HEK293 (cell line): ENCODE data around the gene LDLRAD4.

Source experiments
- CTCF ChIA-PET: fragments of 350-600 bp; formaldehyde crosslinking; extraction: SDS; loops from one replicate; lab custom pipeline; 2021; ENCODE audit warnings: antibody characterized with exemption; lab: Yijun Ruan, JAX
- POLR2A ChIA-PET: fragments of 300-600 bp; formaldehyde crosslinking; extraction: SDS; loops from one replicate; lab custom pipeline; 2020; ENCODE audit warnings: antibody characterized with exemption, inconsistent platforms; lab: Yijun Ruan, JAX
- H3K27ac ChIP-seq: fragments of 200-500 bp; sonication (Bioruptor generic); 2 replicates; pipeline ENCODE4 v1.5.1; 2014; ENCODE audit warnings: low read depth, low read length, control low read depth, inconsistent platforms; ENCODE audit errors: extremely low read depth
- H3K36me3 ChIP-seq, 2 experiments: fragments of 200-500 bp in 1 of 2; sonication (Bioruptor generic) in 1 of 2; 1 replicate in 1 of 2; 2 replicates in 1 of 2; pipeline ENCODE4 v1.5.1; 2014 to 2017; ENCODE audit warnings: inconsistent platforms in 2 of 2, low read length in 2 of 2; ENCODE audit not compliant: control insufficient read depth in 2 of 2, insufficient read depth in 1 of 2
- H3K4me1 ChIP-seq: fragments of 200-500 bp; sonication (Bioruptor generic); 2 replicates; pipeline ENCODE4 v1.5.1; 2014; ENCODE audit warnings: mild to moderate bottlenecking, low read length, inconsistent platforms; ENCODE audit not compliant: control insufficient read depth, insufficient read depth
- H3K4me3 ChIP-seq: 2 replicates; pipeline ENCODE4 v1.5.1; 2011; ENCODE audit warnings: low read depth, mild to moderate bottlenecking, control low read depth, low read length, moderate library complexity
- H3K9me3 ChIP-seq: fragments of 200-500 bp; sonication (Bioruptor generic); 2 replicates; pipeline ENCODE4 v1.5.1; 2014; ENCODE audit warnings: low read depth, low read length, inconsistent platforms; ENCODE audit not compliant: control insufficient read depth, insufficient read depth
- EGR2 ChIP-seq: fragments of 450-650 bp; formaldehyde crosslinking; IDR thresholded peaks from 2 replicates; pipeline ENCODE4 v1.5.1; 2016; ENCODE audit warnings: low read depth, missing biosample characterization, missing genetic modification characterization
- GLIS1 ChIP-seq: fragments of 450-650 bp; formaldehyde crosslinking; IDR thresholded peaks from 2 replicates; pipeline ENCODE4 v1.5.1; 2016; ENCODE audit warnings: missing biosample characterization, missing genetic modification characterization
- GLIS2 ChIP-seq: fragments of 450-650 bp; formaldehyde crosslinking; IDR thresholded peaks from 2 replicates; pipeline ENCODE4 v1.5.1; 2016; ENCODE audit warnings: missing biosample characterization, missing genetic modification characterization
- MYNN ChIP-seq: fragments of 450-650 bp; formaldehyde crosslinking; IDR thresholded peaks from 2 replicates; pipeline ENCODE4 v1.5.1; 2016; ENCODE audit warnings: missing biosample characterization, missing genetic modification characterization, borderline replicate concordance
- MZF1 ChIP-seq: fragments of 450-650 bp; formaldehyde crosslinking; IDR thresholded peaks from 2 replicates; pipeline ENCODE4 v1.5.1; 2017; ENCODE audit warnings: missing biosample characterization, missing genetic modification characterization, borderline replicate concordance
- SCRT1 ChIP-seq: fragments of 450-650 bp; formaldehyde crosslinking; IDR thresholded peaks from 2 replicates; pipeline ENCODE4 v1.5.1; 2016; ENCODE audit warnings: missing biosample characterization, missing genetic modification characterization, borderline replicate concordance
- TSHZ1 ChIP-seq: fragments of 450-650 bp; formaldehyde crosslinking; IDR thresholded peaks from 2 replicates; pipeline ENCODE4 v1.5.1; 2016; ENCODE audit warnings: missing biosample characterization, missing genetic modification characterization, borderline replicate concordance
- YY1 ChIP-seq: fragments of 450-650 bp; formaldehyde crosslinking; IDR thresholded peaks from 2 replicates; pipeline ENCODE4 v1.5.1; 2018; ENCODE audit warnings: missing biosample characterization, missing genetic modification characterization
- ZBTB21 ChIP-seq: fragments of 450-650 bp; formaldehyde crosslinking; IDR thresholded peaks from 2 replicates; pipeline ENCODE4 v1.5.1; 2017; ENCODE audit warnings: missing biosample characterization, missing genetic modification characterization
- ZFP3 ChIP-seq: fragments of 450-650 bp; formaldehyde crosslinking; IDR thresholded peaks from 2 replicates; pipeline ENCODE4 v1.5.1; 2016; ENCODE audit warnings: low read depth, missing biosample characterization, missing genetic modification characterization
- ZIC2 ChIP-seq: fragments of 450-650 bp; formaldehyde crosslinking; IDR thresholded peaks from 2 replicates; pipeline ENCODE4 v1.5.1; 2016; ENCODE audit warnings: missing biosample characterization, missing genetic modification characterization
- ZNF19 ChIP-seq: fragments of 450-650 bp; formaldehyde crosslinking; IDR thresholded peaks from 2 replicates; pipeline ENCODE4; 2016; ENCODE audit warnings: missing biosample characterization, missing genetic modification characterization, low read depth
- ZNF324 ChIP-seq: fragments of 450-650 bp; formaldehyde crosslinking; IDR thresholded peaks from 2 replicates; pipeline ENCODE4 v1.5.1; 2016; ENCODE audit warnings: missing biosample characterization, missing genetic modification characterization
- ZNF398 ChIP-seq: fragments of 450-650 bp; formaldehyde crosslinking; IDR thresholded peaks from 2 replicates; pipeline ENCODE4 v1.5.1; 2017; ENCODE audit warnings: missing biosample characterization, missing genetic modification characterization
- ZNF404 ChIP-seq: fragments of 450-650 bp; formaldehyde crosslinking; IDR thresholded peaks from 2 replicates; pipeline ENCODE4 v1.5.1; 2017; ENCODE audit warnings: missing biosample characterization, missing genetic modification characterization
- ZNF518A ChIP-seq: fragments of 450-650 bp; formaldehyde crosslinking; conservative IDR thresholded peaks from 2 replicates; pipeline ENCODE4 v1.5.1; 2016; ENCODE audit warnings: low read depth, missing biosample characterization, missing genetic modification characterization
- ZNF600 ChIP-seq: fragments of 450-650 bp; formaldehyde crosslinking; IDR thresholded peaks from 2 replicates; pipeline ENCODE4 v1.5.1; 2016; ENCODE audit warnings: missing biosample characterization, missing genetic modification characterization
- ZNF610 ChIP-seq: fragments of 450-650 bp; formaldehyde crosslinking; IDR thresholded peaks from 2 replicates; pipeline ENCODE4 v1.5.1; 2016; ENCODE audit warnings: missing biosample characterization, missing genetic modification characterization, borderline replicate concordance
- ZNF707 ChIP-seq: fragments of 450-650 bp; formaldehyde crosslinking; IDR thresholded peaks from 2 replicates; pipeline ENCODE4 v1.5.1; 2016; ENCODE audit warnings: missing biosample characterization, missing genetic modification characterization

Gene LDLRAD4

GRCh38 chr18:13271302-13271911, 52.8 kb downstream of the LDLRAD4 start:
- no peaks in the 10 kb centered on the region for H3K9me3 ChIP-seq
- H3K36me3 ChIP-seq: no peaks in the 10 kb centered on the region
- peaks cover 9% of the 10 kb centered on the region for H3K4me1 ChIP-seq
- no peak overlapping the region for H3K4me3 ChIP-seq
- no peak overlapping the region for H3K27ac ChIP-seq
- ChIA-PET POLR2A (interaction anchor here (0.7 kb wide), 1 partner anchor 233 kb away, joined by 9 read pairs; no protein-coding TSS in a partner anchor), CTCF (no interaction called here)
- no peak for TF ChIP-seq SCRT1
- TF ChIP-seq ZIC2: no peak
- TF ChIP-seq GLIS1 (tag by site-specific recombination): no peak
- TF ChIP-seq ZFP3 (tag by site-specific recombination): no peak
- no peak for TF ChIP-seq ZNF19 (tag by site-specific recombination)
- TF ChIP-seq ZNF398 (tag by site-specific recombination): no peak
- no peak for TF ChIP-seq TSHZ1 (tag by site-specific recombination)
- no peak for TF ChIP-seq ZNF600 (tag by site-specific recombination)
- TF ChIP-seq ZBTB21 (tag by site-specific recombination): no peak
- no peak for TF ChIP-seq EGR2
- TF ChIP-seq ZNF610: no peak
- no peak for TF ChIP-seq ZNF518A (tag by site-specific recombination)
- no peak for TF ChIP-seq YY1 (tag by site-specific recombination)
- no peak for TF ChIP-seq ZNF404 (tag by site-specific recombination)
- no peak for TF ChIP-seq ZNF707 (tag by site-specific recombination)
- no peak for TF ChIP-seq MYNN (tag by site-specific recombination)
- TF ChIP-seq MZF1: no peak
- no peak for TF ChIP-seq ZNF324
- TF ChIP-seq GLIS2 (tag by site-specific recombination): no peak
